GM12878 (cell line): Measurements from ENCODE around the gene CDR2. TPM values are rescaled to one million over a fixed set of nuclear protein-coding genes. Genes with fewer than 3 reads are reported as not detected.

Experiments used
- ATF7 ChIP-seq: fragments of 450-650 bp; IDR thresholded peaks from 2 replicates; pipeline ENCODE4 v1.6.1; 2016; ENCODE audit warnings: low read depth, mild to moderate bottlenecking
- BMI1 ChIP-seq: fragments of 450-650 bp; IDR thresholded peaks from 2 replicates; pipeline ENCODE4 v1.6.1; 2016; ENCODE audit warnings: mild to moderate bottlenecking, moderate library complexity, borderline replicate concordance
- CEBPB ChIP-seq, 2 experiments: fragments of 150-350 bp in 1 of 2; IDR thresholded peaks; 2 replicates each; pipeline ENCODE4 v1.6.1; 2012 to 2014; ENCODE audit warnings: low read depth in 2 of 2, low read length in 2 of 2, borderline replicate concordance in 1 of 2, inconsistent platforms in 1 of 2
- FOXK2 ChIP-seq: fragments of 450-650 bp; IDR thresholded peaks from 2 replicates; pipeline ENCODE4 v1.6.1; 2017; ENCODE audit warnings: mild to moderate bottlenecking, moderate library complexity
- JUNB ChIP-seq: IDR thresholded peaks from 2 replicates; pipeline ENCODE4 v1.6.1; 2016; ENCODE audit warnings: antibody characterized with exemption, mild to moderate bottlenecking
- NFIC ChIP-seq: IDR thresholded peaks from 2 replicates; pipeline ENCODE4 v1.6.1; 2012; ENCODE audit warnings: low read depth, mild to moderate bottlenecking, inconsistent platforms, low read length, moderate library complexity
- NFYB ChIP-seq: IDR thresholded peaks from 2 replicates; pipeline ENCODE4 v1.6.1; 2011; ENCODE audit warnings: low read depth, mild to moderate bottlenecking, low read length, improper control_type of control experiment, moderate library complexity; ENCODE audit not compliant: insufficient read depth
- POLR2A ChIP-seq: IDR thresholded peaks from 2 replicates; pipeline ENCODE4 v1.6.1; 2011; ENCODE audit warnings: low read depth, mild to moderate bottlenecking, low read length
- SMARCA5 ChIP-seq: fragments of 450-650 bp; IDR thresholded peaks from 2 replicates; pipeline ENCODE4 v1.6.1; 2017; ENCODE audit warnings: mild to moderate bottlenecking
- STAT3 ChIP-seq: IDR thresholded peaks from 2 replicates; pipeline ENCODE4 v1.6.1; 2011; ENCODE audit warnings: low read depth, low read length, improper control_type of control experiment
- YY1 ChIP-seq: IDR thresholded peaks from 2 replicates; pipeline ENCODE4 v1.6.1; 2011; ENCODE audit warnings: low read depth, mild to moderate bottlenecking, low read length
- ZBED1 ChIP-seq: IDR thresholded peaks from 2 replicates; pipeline ENCODE4 v1.6.1; 2016; ENCODE audit warnings: borderline replicate concordance
- ZNF207 ChIP-seq: fragments of 450-650 bp; IDR thresholded peaks from 2 replicates; pipeline ENCODE4 v1.6.1; 2014; ENCODE audit warnings: antibody characterized with exemption, mild to moderate bottlenecking, borderline replicate concordance
- ZNF24 ChIP-seq: fragments of 450-650 bp; IDR thresholded peaks from 2 replicates; pipeline ENCODE4 v1.6.1; 2017; ENCODE audit warnings: antibody characterized with exemption, mild to moderate bottlenecking
- polyA plus RNA-seq, 11 experiments: library from polyadenylated mRNA; depleted of rRNA in 4 of 11; unstranded in 6 of 11; stranded (reverse) in 5 of 11; fragments of >200 nt; fragmentation: Nextera tagmentation in 4 of 11; fragmentation: Illumina TruSeq in 1 of 11; extraction: Ambion mirVana in 4 of 11; extraction: Trizol in 1 of 11; gene quantifications; 1 replicate in 1 of 11; 2 replicates in 10 of 11; pipeline versions ENCODE4 v1.2.1 to v1.2.3, GENCODE V29; 2011 to 2016; ENCODE audit warnings: inconsistent platforms in 2 of 11, missing spikeins in 2 of 11, low read depth in 1 of 11
- total RNA-seq, 4 experiments: library from RNA; depleted of rRNA in 3 of 4; stranded (reverse); fragments of >200 nt in 3 of 4; fragmentation: Illumina TruSeq in 1 of 4; extraction: Trizol in 1 of 4; gene quantifications; 2 replicates each; pipeline versions ENCODE4 v1.2.1 to v1.2.3, GENCODE V29; 2013 to 2021
- TF ChIP-seq, protein P1 (sequence below): fragments of 450-650 bp; IDR thresholded peaks from 2 replicates; pipeline ENCODE4 v1.6.1; 2017; ENCODE audit warnings: mild to moderate bottlenecking, moderate library complexity
- TF ChIP-seq, protein P2 (sequence below): fragments of 450-650 bp; IDR thresholded peaks from 2 replicates; pipeline ENCODE4 v1.6.1; 2018; ENCODE audit warnings: mild to moderate bottlenecking, low read depth, moderate library complexity; ENCODE audit not compliant: partially characterized antibody
- TF ChIP-seq, protein P3 (sequence below): fragments of 450-650 bp; IDR thresholded peaks from 2 replicates; pipeline ENCODE4 v1.6.1; 2017; ENCODE audit warnings: antibody characterized with exemption, mild to moderate bottlenecking, moderate library complexity

Gene CDR2
- total and polyA plus RNA-seq, 10 of the 15 experiments (the other 5 are each of a cell fraction or from before 2014, with no cell fraction given), result 4.8 to 24.3 (median 19.2) TPM

DNA sequence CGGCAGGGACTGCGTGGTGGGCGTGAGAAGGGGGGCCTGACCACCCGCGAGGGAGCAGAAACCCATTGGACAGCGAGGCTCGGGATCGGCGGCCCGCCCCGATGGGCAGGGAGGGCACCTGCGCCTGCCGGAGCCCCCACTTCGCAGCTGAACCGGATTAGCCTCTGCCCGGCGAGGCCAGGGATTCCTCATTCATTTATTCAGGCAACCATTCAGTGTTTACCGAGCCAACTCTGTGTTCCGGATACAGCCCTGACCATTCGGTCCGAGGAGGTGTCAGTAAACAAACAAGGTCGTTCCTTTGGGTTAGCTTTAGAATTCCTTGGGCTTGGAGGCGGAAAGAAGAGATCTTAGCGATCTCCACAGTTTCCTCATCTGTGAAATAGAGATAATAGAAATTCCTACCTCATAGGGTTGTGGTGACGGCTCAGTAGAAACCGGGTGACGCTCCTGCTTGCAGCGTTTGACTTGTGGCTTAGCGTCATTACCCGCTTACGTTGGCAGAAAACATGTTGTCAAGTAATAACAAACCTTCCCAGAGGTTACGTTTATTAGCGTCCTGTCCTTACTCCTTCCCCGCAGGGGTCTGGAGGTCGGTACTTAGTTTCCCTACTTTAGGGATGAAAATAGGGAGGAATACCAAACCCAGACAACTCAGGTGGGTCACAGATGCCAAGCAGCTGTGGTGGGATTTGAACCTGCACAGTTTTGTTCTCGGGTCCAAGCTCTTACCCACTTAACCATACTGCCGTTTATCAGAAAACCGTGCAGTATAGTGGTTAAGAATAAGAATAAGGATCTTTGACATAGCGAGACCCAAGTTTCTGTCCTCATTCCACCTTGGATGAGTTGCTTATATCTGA is 76.3 kb downstream of the CDR2 start (continued):
- TF ChIP-seq, protein P1, sequence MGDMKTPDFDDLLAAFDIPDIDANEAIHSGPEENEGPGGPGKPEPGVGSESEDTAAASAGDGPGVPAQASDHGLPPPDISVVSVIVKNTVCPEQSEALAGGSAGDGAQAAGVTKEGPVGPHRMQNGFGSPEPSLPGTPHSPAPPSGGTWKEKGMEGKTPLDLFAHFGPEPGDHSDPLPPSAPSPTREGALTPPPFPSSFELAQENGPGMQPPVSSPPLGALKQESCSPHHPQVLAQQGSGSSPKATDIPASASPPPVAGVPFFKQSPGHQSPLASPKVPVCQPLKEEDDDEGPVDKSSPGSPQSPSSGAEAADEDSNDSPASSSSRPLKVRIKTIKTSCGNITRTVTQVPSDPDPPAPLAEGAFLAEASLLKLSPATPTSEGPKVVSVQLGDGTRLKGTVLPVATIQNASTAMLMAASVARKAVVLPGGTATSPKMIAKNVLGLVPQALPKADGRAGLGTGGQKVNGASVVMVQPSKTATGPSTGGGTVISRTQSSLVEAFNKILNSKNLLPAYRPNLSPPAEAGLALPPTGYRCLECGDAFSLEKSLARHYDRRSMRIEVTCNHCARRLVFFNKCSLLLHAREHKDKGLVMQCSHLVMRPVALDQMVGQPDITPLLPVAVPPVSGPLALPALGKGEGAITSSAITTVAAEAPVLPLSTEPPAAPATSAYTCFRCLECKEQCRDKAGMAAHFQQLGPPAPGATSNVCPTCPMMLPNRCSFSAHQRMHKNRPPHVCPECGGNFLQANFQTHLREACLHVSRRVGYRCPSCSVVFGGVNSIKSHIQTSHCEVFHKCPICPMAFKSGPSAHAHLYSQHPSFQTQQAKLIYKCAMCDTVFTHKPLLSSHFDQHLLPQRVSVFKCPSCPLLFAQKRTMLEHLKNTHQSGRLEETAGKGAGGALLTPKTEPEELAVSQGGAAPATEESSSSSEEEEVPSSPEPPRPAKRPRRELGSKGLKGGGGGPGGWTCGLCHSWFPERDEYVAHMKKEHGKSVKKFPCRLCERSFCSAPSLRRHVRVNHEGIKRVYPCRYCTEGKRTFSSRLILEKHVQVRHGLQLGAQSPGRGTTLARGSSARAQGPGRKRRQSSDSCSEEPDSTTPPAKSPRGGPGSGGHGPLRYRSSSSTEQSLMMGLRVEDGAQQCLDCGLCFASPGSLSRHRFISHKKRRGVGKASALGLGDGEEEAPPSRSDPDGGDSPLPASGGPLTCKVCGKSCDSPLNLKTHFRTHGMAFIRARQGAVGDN, result peak; percentile 50; the same call in 1 of the 2 replicates
- TF ChIP-seq NFIC (peak; percentile 75; the same call in 1 of the 2 replicates), YY1 (peak; percentile 79), ZBED1 (peak; percentile 92; the same call in 1 of the 2 replicates), CEBPB (IDR thresholded peaks at IDR 0.05; ENCODE audit: borderline replicate concordance in 1 of 2, low read depth in 2 of 2, low read length in 2 of 2) (peak in 1 of 2 experiments; percentile 61; a peak in 2 of 4 replicates), ZNF24 (peak; percentile 100), JUNB (no peak; the same call in 1 of the 2 replicates), NFYB (no peak), STAT3 (peak; percentile 86; the same call in 1 of the 2 replicates), SMARCA5 (peak; percentile 74; the same call in 1 of the 2 replicates), ATF7 (peak; percentile 38; the same call in 1 of the 2 replicates), FOXK2 (peak; percentile 65; the same call in 1 of the 2 replicates), ZNF207 (peak; percentile 92; the same call in 1 of the 2 replicates), POLR2A (peak; percentile 76), BMI1 (peak; percentile 60; the same call in 1 of the 2 replicates)
- TF ChIP-seq, protein P2, sequence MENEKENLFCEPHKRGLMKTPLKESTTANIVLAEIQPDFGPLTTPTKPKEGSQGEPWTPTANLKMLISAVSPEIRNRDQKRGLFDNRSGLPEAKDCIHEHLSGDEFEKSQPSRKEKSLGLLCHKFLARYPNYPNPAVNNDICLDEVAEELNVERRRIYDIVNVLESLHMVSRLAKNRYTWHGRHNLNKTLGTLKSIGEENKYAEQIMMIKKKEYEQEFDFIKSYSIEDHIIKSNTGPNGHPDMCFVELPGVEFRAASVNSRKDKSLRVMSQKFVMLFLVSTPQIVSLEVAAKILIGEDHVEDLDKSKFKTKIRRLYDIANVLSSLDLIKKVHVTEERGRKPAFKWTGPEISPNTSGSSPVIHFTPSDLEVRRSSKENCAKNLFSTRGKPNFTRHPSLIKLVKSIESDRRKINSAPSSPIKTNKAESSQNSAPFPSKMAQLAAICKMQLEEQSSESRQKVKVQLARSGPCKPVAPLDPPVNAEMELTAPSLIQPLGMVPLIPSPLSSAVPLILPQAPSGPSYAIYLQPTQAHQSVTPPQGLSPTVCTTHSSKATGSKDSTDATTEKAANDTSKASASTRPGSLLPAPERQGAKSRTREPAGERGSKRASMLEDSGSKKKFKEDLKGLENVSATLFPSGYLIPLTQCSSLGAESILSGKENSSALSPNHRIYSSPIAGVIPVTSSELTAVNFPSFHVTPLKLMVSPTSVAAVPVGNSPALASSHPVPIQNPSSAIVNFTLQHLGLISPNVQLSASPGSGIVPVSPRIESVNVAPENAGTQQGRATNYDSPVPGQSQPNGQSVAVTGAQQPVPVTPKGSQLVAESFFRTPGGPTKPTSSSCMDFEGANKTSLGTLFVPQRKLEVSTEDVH, result peak; percentile 42
- TF ChIP-seq, protein P3, sequence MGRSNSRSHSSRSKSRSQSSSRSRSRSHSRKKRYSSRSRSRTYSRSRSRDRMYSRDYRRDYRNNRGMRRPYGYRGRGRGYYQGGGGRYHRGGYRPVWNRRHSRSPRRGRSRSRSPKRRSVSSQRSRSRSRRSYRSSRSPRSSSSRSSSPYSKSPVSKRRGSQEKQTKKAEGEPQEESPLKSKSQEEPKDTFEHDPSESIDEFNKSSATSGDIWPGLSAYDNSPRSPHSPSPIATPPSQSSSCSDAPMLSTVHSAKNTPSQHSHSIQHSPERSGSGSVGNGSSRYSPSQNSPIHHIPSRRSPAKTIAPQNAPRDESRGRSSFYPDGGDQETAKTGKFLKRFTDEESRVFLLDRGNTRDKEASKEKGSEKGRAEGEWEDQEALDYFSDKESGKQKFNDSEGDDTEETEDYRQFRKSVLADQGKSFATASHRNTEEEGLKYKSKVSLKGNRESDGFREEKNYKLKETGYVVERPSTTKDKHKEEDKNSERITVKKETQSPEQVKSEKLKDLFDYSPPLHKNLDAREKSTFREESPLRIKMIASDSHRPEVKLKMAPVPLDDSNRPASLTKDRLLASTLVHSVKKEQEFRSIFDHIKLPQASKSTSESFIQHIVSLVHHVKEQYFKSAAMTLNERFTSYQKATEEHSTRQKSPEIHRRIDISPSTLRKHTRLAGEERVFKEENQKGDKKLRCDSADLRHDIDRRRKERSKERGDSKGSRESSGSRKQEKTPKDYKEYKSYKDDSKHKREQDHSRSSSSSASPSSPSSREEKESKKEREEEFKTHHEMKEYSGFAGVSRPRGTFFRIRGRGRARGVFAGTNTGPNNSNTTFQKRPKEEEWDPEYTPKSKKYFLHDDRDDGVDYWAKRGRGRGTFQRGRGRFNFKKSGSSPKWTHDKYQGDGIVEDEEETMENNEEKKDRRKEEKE, result peak; percentile 64; the same call in 1 of the 2 replicates
